H9 (cell line): ENCODE results near the gene MRPL28. TPM values are rescaled to one million over a fixed set of nuclear protein-coding genes. Genes with fewer than 3 reads are reported as not detected.
"Not testable (repeated sequence)": the region's sequence is repeated elsewhere in the genome, so short reads cannot be mapped to it uniquely, and the experiment has no call there.

ENCODE experiments used
- DNase-seq: peaks from one replicate; pipeline ENCODE4 v3.0.0-alpha.2; 2017
- H2AFZ ChIP-seq: one replicate; pipeline ENCODE4 v1.6.1; 2013; ENCODE audit warnings: mild to moderate bottlenecking, low read length, control low read depth, moderate library complexity
- H2AK5ac ChIP-seq: 2 replicates; pipeline ENCODE4 v1.6.1; 2013; ENCODE audit warnings: low read length, control low read depth, mixed read lengths; ENCODE audit not compliant: insufficient read length
- H2BK120ac ChIP-seq: one replicate; pipeline ENCODE4 v1.6.1; 2013; ENCODE audit warnings: low read depth, mild to moderate bottlenecking, low read length, control low read depth, inconsistent platforms; ENCODE audit not compliant: poor library complexity, severe bottlenecking
- H2BK12ac ChIP-seq: 2 replicates; pipeline ENCODE4 v1.6.1; 2013; ENCODE audit warnings: low read length, control low read depth, mixed read lengths, low read depth; ENCODE audit not compliant: insufficient read length
- H2BK15ac ChIP-seq: 2 replicates; pipeline ENCODE4 v1.6.1; 2013; ENCODE audit warnings: low read depth, low read length, control low read depth
- H2BK20ac ChIP-seq: one replicate; pipeline ENCODE4 v1.6.1; 2013; ENCODE audit warnings: low read depth, mild to moderate bottlenecking, low read length, control low read depth, inconsistent platforms; ENCODE audit not compliant: poor library complexity, severe bottlenecking
- H2BK5ac ChIP-seq: 2 replicates; pipeline ENCODE4 v1.6.1; 2013; ENCODE audit warnings: low read length, control low read depth, mixed read lengths; ENCODE audit not compliant: insufficient read length
- H3K14ac ChIP-seq: 2 replicates; pipeline ENCODE4 v1.6.1; 2013; ENCODE audit warnings: low read length, control low read depth; ENCODE audit not compliant: insufficient read depth
- H3K18ac ChIP-seq: 2 replicates; pipeline ENCODE4 v1.6.1; 2013; ENCODE audit warnings: low read depth, mild to moderate bottlenecking, mixed read lengths, low read length, control low read depth; ENCODE audit not compliant: insufficient read length
- H3K23ac ChIP-seq: 2 replicates; pipeline ENCODE4 v1.6.1; 2013; ENCODE audit warnings: low read length, control low read depth, mixed read lengths, low read depth; ENCODE audit not compliant: insufficient read length
- H3K23me2 ChIP-seq: 2 replicates; pipeline ENCODE4 v1.6.1; 2013; ENCODE audit warnings: low read depth, mild to moderate bottlenecking, mixed read lengths, low read length, control low read depth; ENCODE audit not compliant: insufficient read length, poor library complexity, severe bottlenecking
- H3K27ac ChIP-seq: 2 replicates; pipeline ENCODE4 v1.5.1; 2013; ENCODE audit warnings: low read length, control low read depth, mixed read lengths, low read depth; ENCODE audit not compliant: insufficient read length
- H3K27me3 ChIP-seq: 2 replicates; pipeline ENCODE4 v1.6.1; 2013; ENCODE audit warnings: low read length, control low read depth, inconsistent platforms; ENCODE audit not compliant: insufficient read depth
- H3K4ac ChIP-seq: 2 replicates; pipeline ENCODE4 v1.6.1; 2013; ENCODE audit warnings: low read depth, mild to moderate bottlenecking, control low read depth, inconsistent platforms, low read length, moderate library complexity
- H3K4me1 ChIP-seq: 2 replicates; pipeline ENCODE4 v1.6.1; 2013; ENCODE audit warnings: low read length, control low read depth, inconsistent platforms; ENCODE audit not compliant: insufficient read depth
- H3K4me2 ChIP-seq: 2 replicates; pipeline ENCODE4 v1.6.1; 2013; ENCODE audit warnings: low read length, control low read depth, mixed read lengths; ENCODE audit not compliant: insufficient read length, insufficient read depth
- H3K56ac ChIP-seq: 2 replicates; pipeline ENCODE4 v1.6.1; 2013; ENCODE audit warnings: low read depth, mild to moderate bottlenecking, mixed read lengths, low read length, control low read depth; ENCODE audit not compliant: insufficient read length
- H3K79me1 ChIP-seq: 2 replicates; pipeline ENCODE4 v1.6.1; 2013; ENCODE audit warnings: low read depth, mild to moderate bottlenecking, moderate library complexity, low read length, control low read depth, inconsistent platforms; ENCODE audit not compliant: insufficient read depth, poor library complexity, severe bottlenecking
- H3K79me2 ChIP-seq: 2 replicates; pipeline ENCODE4 v1.6.1; 2013; ENCODE audit warnings: low read length, control low read depth, inconsistent platforms; ENCODE audit not compliant: insufficient read depth
- H3K9ac ChIP-seq: 2 replicates; pipeline ENCODE4 v1.6.1; 2013; ENCODE audit warnings: low read length, control low read depth, mixed read lengths; ENCODE audit not compliant: insufficient read length; ENCODE audit errors: extremely low read depth
- H3K9me3 ChIP-seq: one replicate; pipeline ENCODE4 v1.6.1; 2013; ENCODE audit warnings: low read depth, low read length, inconsistent platforms; ENCODE audit not compliant: control insufficient read depth
- H3T11ph ChIP-seq: one replicate; pipeline ENCODE4 v1.6.1; 2013; ENCODE audit warnings: mild to moderate bottlenecking, low read length, control low read depth, inconsistent platforms
- H4K20me1 ChIP-seq: one replicate; pipeline ENCODE4 v1.6.1; 2013; ENCODE audit not compliant: control insufficient read depth, insufficient read length, insufficient read depth
- H4K5ac ChIP-seq: 2 replicates; pipeline ENCODE4 v1.6.1; 2013; ENCODE audit warnings: low read depth, mild to moderate bottlenecking, mixed read lengths, low read length, control low read depth; ENCODE audit not compliant: insufficient read length
- H4K8ac ChIP-seq: replicated peaks from 2 replicates; pipeline ENCODE4 v1.6.1; 2013; ENCODE audit warnings: low read length, control low read depth, mixed read lengths, low read depth; ENCODE audit not compliant: insufficient read length
- H4K91ac ChIP-seq: 2 replicates; pipeline ENCODE4 v1.6.1; 2013; ENCODE audit warnings: low read depth, mild to moderate bottlenecking, moderate library complexity, mixed read lengths, low read length, control low read depth; ENCODE audit not compliant: insufficient read length
- H3K27ac Mint-ChIP-seq, 3 experiments: 2 replicates in 2 of 3; 3 replicates in 1 of 3; pipeline ENCODE4 v1.8.0; 2020 to 2021; ENCODE audit warnings: mixed read lengths in 3 of 3, mild to moderate bottlenecking in 1 of 3, moderate library complexity in 1 of 3
- H3K27me3 Mint-ChIP-seq: 2 replicates; pipeline ENCODE4 v1.8.0; 2021; ENCODE audit warnings: low read depth, mild to moderate bottlenecking, moderate library complexity, mixed read lengths
- H3K36me3 Mint-ChIP-seq, 3 experiments: 2 replicates in 2 of 3; 3 replicates in 1 of 3; pipeline ENCODE4 v1.8.0; 2020 to 2021; ENCODE audit warnings: low read depth in 3 of 3, mixed read lengths in 3 of 3; ENCODE audit not compliant: insufficient read depth in 1 of 3
- H3K4me1 Mint-ChIP-seq, 2 experiments: 2 replicates each; pipeline ENCODE4 v1.8.0; 2020; ENCODE audit warnings: mixed read lengths in 2 of 2
- H3K4me3 Mint-ChIP-seq, 2 experiments: 2 replicates in 1 of 2; 3 replicates in 1 of 2; pipeline ENCODE4 v1.8.0; 2020 to 2021; ENCODE audit warnings: mild to moderate bottlenecking in 2 of 2, mixed read lengths in 2 of 2, moderate library complexity in 1 of 2
- H3K9me3 Mint-ChIP-seq, 2 experiments: 2 replicates in 1 of 2; 3 replicates in 1 of 2; pipeline ENCODE4 v1.8.0; 2020; ENCODE audit warnings: mild to moderate bottlenecking in 2 of 2, mixed read lengths in 2 of 2, moderate library complexity in 1 of 2
- CTCF ChIP-seq: fragments of 200-600 bp; sonication (generic); conservative IDR thresholded peaks from 3 replicates; pipeline ENCODE4 v1.8.0; 2021; ENCODE audit warnings: antibody characterized with exemption, mild to moderate bottlenecking
- WGBS: extraction: QIAGEN DNeasy Blood & Tissue Kit; methylation state at CpG from one replicate; pipeline ENCODE4 v1.1.7; 2013; ENCODE audit warnings: missing lambda C conversion rate, low lambda C conversion rate, mixed read lengths; ENCODE audit not compliant: insufficient read length; ENCODE audit errors: extremely low coverage; 5-methylcytosine and 5-hydroxymethylcytosine counted together
- total RNA-seq: library from RNA; stranded (reverse); gene quantifications from 2 replicates; pipeline ENCODE4 v1.2.1, GENCODE V29; 2021

Gene MRPL28
- total RNA-seq, 1 experiment from 2014 or later: 154 TPM

- Histone ChIP-seq H3K4me1 (no peaks in the 10 kb centered on the region), H3K23ac (no peak overlapping the region), H3K4ac (no peak overlapping the region), H3K27me3 (no peaks in the 10 kb centered on the region), H3T11ph (no peak overlapping the region), H2AFZ (no peak overlapping the region), H2BK15ac (no peak overlapping the region), H2BK20ac (no peak overlapping the region), H3K79me1 (no peaks in the 10 kb centered on the region), H3K79me2 (no peaks in the 10 kb centered on the region; the same call in 1 of the 2 replicates), H4K20me1 (no peaks in the 10 kb centered on the region), H3K14ac (no peak overlapping the region), H2AK5ac (no peak overlapping the region), H3K4me2 (no peak overlapping the region), H2BK5ac (no peak overlapping the region), H2BK12ac (no peak overlapping the region), H4K8ac (no peak overlapping the region), H3K9me3 (no peaks in the 10 kb centered on the region), H3K56ac (no peak overlapping the region), H3K9ac (no peak overlapping the region), H3K23me2 (peaks cover 9% of the 10 kb centered on the region), H2BK120ac (no peak overlapping the region), H4K91ac (no peak overlapping the region), H4K5ac (no peak overlapping the region), H3K27ac (no peak overlapping the region), H3K18ac (no peak overlapping the region)
- peak overlapping the region in 1 of 3 experiments; percentile 48; a peak in 1 of 7 replicates for H3K27ac Mint-ChIP-seq
- no peak for DNase-seq
- no peak for TF ChIP-seq CTCF
- H3K27me3 Mint-ChIP-seq: peaks cover 3% of the 10 kb centered on the region; the same call in 1 of the 2 replicates
- H3K36me3 Mint-ChIP-seq: peaks cover 0 to 29% (median 10%) of the 10 kb centered on the region in 3 experiments; a peak in 6 of 7 replicates
- no CpG with 5 or more reads among the region's 14 CpGs for WGBS
- H3K4me1 Mint-ChIP-seq: peaks cover 14 to 35% of the 10 kb centered on the region in 2 experiments
- no peaks in the 10 kb centered on the region for H3K9me3 Mint-ChIP-seq
- H3K4me3 Mint-ChIP-seq: peak overlapping the region; percentile 44 to 81; a peak in 3 of 5 replicates
These were observed 8.5 kb upstream of the MRPL28 start for GRCh38 chr16:378821-379182.

- not testable (repeated sequence) for H3K23ac ChIP-seq, H4K20me1 ChIP-seq, H2BK12ac ChIP-seq, H3K27me3 ChIP-seq, H3K9ac ChIP-seq, H3K79me2 ChIP-seq, H4K5ac ChIP-seq, H3K9me3 Mint-ChIP-seq, H3K4me3 Mint-ChIP-seq, H3K4ac ChIP-seq, H3K27ac Mint-ChIP-seq, H3K4me2 ChIP-seq, H3K27ac ChIP-seq, H2BK120ac ChIP-seq, H2BK5ac ChIP-seq, H3K14ac ChIP-seq, H2AK5ac ChIP-seq, H4K91ac ChIP-seq, H2AFZ ChIP-seq, H3T11ph ChIP-seq, H3K23me2 ChIP-seq, H3K18ac ChIP-seq, H3K56ac ChIP-seq, H2BK15ac ChIP-seq, H3K9me3 ChIP-seq, H3K27me3 Mint-ChIP-seq, H3K4me1 ChIP-seq, DNase-seq, H4K8ac ChIP-seq, H3K79me1 ChIP-seq, H2BK20ac ChIP-seq
- Mint-ChIP-seq H3K36me3 (peaks cover 4 to 34% (median 15%) of the 10 kb centered on the region in 3 experiments), H3K4me1 (peaks cover 9 to 30% of the 10 kb centered on the region in 2 experiments)
- no CpG with 5 or more reads among the region's 36 CpGs for WGBS
These were observed 7.9 kb upstream of the MRPL28 start for GRCh38 chr16:378113-378820.
